Epidermal melanocyte (primary cell): Measurements from ENCODE around the gene NACC2.

Experiments used
- DNase-seq: peaks from one replicate; pipeline ENCODE4 v3.0.0; 2011; ENCODE audit warnings: low spot score; ENCODE audit not compliant: insufficient read length

Gene NACC2, protein sequence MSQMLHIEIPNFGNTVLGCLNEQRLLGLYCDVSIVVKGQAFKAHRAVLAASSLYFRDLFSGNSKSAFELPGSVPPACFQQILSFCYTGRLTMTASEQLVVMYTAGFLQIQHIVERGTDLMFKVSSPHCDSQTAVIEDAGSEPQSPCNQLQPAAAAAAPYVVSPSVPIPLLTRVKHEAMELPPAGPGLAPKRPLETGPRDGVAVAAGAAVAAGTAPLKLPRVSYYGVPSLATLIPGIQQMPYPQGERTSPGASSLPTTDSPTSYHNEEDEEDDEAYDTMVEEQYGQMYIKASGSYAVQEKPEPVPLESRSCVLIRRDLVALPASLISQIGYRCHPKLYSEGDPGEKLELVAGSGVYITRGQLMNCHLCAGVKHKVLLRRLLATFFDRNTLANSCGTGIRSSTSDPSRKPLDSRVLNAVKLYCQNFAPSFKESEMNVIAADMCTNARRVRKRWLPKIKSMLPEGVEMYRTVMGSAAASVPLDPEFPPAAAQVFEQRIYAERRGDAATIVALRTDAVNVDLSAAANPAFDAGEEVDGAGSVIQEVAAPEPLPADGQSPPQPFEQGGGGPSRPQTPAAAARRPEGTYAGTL

GRCh38 chr9:136095070-136096058 lies at the start of gene NACC2:
TSS of gene NACC2 (minus strand) at chr9:136095289. CDS start at chr9:136050521, 44,768 bp downstream.
- peak; percentile 87 for DNase-seq

DNA sequence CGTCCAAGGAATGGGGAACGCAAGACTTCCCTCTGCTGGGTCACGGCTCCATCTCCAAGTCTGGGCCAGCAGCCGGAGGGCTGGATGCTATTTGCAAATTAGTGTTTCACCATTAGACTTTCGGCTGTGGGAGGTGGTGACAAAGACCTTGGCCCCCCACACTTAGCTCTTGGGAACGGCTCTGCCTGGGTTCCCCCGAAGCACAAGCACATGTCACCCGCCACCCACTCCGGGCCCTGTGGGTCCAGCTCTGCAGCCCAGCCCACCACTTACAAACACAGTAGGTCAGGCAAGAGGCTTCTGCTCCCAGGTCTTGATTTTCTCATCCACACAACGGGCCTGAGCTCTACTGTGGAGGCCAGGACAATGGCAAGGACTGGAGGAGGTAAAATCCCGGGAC lies 49.4 kb upstream of the NACC2 start:
- DNase-seq: no peak

DNA sequence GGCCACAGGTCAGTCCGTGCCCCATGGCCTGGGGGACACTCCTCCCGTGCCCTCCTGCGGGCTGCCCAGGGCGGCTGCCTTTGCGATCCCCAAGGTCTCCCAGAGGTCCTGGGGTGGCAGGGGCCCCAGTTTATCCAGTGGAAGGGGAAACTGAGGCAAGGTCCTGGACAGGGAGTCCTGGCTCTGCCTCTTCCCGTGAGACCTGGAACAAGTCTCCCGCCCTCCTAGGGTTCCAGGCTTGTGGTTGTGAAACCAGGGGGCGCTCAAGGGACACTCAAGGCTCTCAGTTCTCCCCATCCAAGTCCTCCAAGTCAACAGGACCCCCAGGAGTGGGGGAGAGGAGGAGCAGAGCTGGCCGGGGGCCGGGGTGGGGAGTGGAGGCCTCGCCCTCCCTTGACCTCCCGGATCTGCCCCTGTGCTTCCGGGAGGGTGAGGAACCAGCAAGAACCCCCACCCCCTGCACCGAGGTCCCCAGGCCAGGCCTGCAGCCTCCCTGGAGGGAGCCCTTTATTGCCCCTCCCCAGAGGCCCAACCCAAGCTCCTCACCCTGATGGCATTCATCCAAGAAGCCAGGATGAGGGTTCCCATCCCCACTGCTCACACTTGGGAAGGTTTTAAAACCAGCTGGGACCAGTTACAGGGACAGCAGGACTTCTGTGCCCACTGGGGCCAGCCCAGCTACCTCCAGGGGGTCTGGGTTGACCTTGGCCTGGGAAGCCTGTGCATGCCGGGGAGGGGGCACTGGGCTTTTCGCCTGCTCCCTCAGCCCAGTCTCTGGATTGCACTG lies 48.3 kb upstream of the NACC2 start:
- no peak for DNase-seq

DNA sequence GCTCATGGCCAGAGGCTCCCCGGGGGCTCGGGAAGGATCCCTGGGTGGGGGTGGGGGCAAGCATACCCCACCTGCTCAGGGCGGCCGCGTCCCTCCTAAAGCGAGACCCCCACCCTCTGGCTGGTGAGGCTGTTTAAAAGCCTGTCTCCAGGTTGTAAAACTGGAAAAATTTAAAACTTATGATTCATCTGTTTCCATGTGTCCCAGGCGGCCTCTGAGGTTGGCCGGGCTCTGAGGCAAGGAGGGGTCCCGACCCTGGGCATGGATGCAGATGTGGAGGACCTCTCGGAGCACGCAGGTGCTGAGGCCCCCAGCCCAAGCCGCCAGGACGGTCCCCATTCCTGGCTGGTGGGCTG lies 47.7 kb upstream of the NACC2 start:
- no peak for DNase-seq

- DNase-seq: no peak
Observed at GRCh38 chr9:136142414-136142796, 47.3 kb upstream of the NACC2 start.

DNA sequence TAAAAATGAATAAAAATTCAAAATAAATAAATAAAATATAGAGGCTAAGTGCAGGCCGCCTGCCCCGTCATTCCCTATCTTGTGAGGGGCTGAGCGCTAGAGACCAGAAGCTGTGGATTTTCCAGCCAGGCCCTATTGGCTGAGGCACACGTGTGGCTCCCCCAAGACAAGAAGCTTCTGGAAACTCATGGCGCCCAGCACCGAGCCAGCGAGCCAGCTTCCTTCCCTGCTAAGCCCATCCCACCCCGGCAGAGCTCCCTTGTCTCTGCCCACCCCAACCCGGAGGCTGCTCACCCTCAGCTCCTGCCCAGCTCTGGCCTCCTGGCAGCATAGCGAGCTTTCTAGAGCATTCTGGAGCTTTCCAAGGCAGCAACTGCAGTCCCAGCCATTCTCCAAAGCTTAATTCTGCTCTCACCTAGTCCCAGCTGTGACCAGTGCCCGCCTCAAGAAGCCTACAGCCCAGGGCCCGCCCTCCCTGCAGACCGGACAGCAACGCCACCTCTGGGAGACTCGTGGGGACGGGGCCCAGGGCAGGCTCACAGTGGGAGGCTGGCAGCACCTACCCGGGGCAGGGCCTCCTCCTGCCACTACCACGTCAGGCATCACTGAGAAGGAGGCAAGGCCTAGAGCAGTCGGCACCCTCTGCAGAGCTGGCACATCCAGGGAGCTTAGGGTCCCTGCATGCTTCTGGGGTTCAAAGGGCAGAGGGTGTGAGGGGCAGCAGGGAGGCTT lies 46.8 kb upstream of the NACC2 start:
- no peak for DNase-seq

DNA sequence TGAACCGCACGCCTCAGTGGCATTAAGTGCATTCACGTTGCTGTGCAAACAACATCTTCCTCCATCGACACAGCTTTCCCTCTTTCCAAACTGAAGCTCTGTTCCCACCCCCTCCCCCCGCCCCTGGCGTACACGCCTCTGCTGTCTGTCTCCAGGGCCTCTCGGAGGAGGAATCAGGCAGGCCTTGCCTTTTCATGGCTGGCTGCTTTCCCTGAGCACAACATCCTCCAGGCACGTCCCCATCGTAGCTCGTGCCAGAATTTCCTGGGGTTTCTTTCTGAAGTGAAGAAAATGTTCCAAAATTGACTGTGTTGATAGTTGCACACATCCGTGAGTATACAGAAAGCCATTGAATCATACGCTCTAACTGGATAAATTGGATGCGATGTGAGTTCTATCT lies 45.9 kb upstream of the NACC2 start:
- DNase-seq: no peak

DNA sequence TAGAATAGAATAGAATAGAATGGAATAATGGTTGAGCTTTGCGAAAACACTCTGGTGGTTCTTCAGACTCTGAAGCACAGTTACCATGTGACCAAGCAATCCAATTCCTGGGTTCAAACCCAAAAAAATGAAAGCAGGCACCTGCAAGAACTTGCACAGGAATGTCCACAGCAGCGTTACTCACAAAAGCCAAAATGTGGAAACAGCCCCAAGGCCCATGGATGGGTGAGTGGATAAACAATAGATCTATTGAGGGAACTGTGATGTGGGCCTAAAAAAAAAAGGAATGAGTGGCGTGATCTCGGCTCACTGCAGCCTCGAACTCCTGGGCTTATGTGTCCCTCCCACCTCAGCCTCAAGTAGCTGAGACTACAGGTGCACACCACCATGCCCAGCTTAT lies 45.0 kb upstream of the NACC2 start:
- DNase-seq: no peak

- DNase-seq: no peak
Observed at GRCh38 chr9:136138566-136138965, 43.5 kb upstream of the NACC2 start.

GRCh38 chr9:136137321-136138265 lies 42.5 kb upstream of the NACC2 start:
- DNase-seq: no peak

DNA sequence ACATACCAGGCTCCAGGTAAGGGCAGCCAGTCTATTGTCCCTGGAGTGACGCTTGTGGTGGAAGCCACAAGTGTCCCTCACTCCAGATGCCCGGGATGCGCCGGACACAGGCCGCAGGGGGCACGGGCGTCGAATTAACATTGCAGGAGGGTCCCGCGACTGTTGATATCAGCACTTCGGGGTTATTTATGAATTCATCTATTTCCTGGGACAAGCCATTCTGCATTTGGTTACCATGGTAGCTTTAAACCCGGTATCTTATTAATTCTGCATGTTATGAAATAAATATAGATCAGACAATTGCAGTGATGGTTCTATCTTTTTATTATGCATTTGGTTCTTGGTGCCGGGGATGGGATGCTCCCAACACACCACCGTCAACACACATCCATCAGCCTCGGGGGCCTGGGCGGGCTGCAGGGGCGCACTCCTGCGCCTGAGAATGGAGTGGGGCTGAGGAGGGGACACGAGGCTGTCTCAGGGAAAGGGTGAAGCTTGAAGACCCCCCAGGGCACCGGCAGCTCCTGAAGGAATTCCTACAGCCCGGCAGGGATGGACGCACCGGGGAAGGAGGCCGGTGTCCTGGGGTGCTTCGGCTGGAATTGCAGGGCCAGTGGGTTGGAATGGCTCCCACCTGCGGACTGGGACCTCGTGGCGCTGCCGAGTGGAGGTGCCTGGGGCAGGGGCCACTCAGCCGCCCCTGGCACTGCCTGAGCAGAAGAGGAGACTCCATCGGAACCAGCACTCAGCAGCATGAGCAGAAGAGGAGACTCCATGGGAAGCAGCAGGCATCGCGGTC lies 41.2 kb upstream of the NACC2 start:
- DNase-seq: no peak

- DNase-seq: no peak
Observed at GRCh38 chr9:136135326-136136126, 40.4 kb upstream of the NACC2 start.

- no peak for DNase-seq
Observed at GRCh38 chr9:136133959-136134484, 38.9 kb upstream of the NACC2 start.

DNA sequence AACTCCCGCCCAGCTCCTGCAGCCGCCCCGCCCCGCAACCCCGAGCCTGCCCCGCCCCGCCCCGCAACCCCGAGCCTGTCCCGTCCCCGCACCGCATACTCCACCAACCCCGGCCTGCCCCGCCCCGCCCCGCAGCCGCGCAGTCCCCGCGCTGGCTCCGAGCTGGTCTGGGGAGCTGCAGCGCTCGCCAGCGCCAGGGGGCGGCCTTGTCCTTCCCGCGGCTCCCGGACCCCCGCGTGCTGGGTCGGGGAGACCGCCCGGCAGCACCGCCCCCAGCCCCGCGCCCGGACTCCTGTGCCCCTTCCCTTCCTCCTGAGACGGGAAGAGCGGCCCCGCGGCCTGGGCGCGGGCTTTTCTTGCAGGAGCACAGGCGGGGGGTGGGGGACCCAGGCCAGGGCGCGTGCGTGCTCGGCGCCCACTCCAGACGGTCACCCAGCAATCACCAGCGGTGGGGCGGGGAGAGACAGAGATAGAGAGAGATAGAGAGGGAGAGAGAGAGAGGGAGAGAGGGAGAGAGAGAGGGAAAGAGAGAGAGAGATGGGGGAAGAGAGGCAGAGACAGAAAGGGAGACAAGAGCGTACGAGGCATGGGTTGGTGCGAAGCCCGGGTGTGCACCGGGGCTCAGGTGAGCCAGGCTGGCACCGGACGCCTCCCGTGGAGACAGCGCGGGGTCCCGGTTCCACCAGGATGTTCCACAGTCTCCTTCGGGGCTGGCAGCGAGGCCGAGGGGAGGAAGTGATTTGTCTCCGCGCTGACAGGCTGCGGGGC lies 38.3 kb upstream of the NACC2 start:
- DNase-seq: no peak

- DNase-seq: no peak
Observed at GRCh38 chr9:136132512-136133050, 37.5 kb upstream of the NACC2 start.
